Measurements from ENCODE around the gene HNF1B. TPM values are rescaled to one million over a fixed set of nuclear protein-coding genes. Genes with fewer than 3 reads are reported as not detected.

The HNF1B gene
- total RNA-seq, 2 experiments from 2014 or later: not detected

GRCh38 chr17:37698132-37698910 is 46.5 kb downstream of the HNF1B start:
- CTCF ChIA-PET (ENCODE audit: unreplicated experiment): no interaction called here
- TF ChIP-seq EZH2phosphoT487 (IDR thresholded peaks at IDR 0.05; ENCODE audit: borderline replicate concordance, low read depth, low read length) (no peak), CTCF (conservative IDR thresholded peaks at IDR 0.05; ENCODE audit: low read length) (no peak)
- Histone ChIP-seq H3K9me3 (ENCODE audit: low read length) (no peaks in the 10 kb centered on the region), H3K4me1 (ENCODE audit: insufficient read depth, low read length, poor library complexity, severe bottlenecking) (no peaks in the 10 kb centered on the region), H3K36me3 (ENCODE audit: insufficient read depth, low read length) (no peaks in the 10 kb centered on the region), H3K27ac (ENCODE audit: low read depth, low read length, poor library complexity, severe bottlenecking) (no peak overlapping the region), H3K4me3 (ENCODE audit: low read depth, low read length, poor library complexity, severe bottlenecking) (no peak overlapping the region), H3K79me2 (ENCODE audit: insufficient read depth, low read depth, low read length) (no peaks in the 10 kb centered on the region), H3K4me2 (ENCODE audit: low read length) (no peak overlapping the region), H2AFZ (ENCODE audit: low read length) (no peak overlapping the region), H4K20me1 (ENCODE audit: insufficient read depth, low read length) (no peaks in the 10 kb centered on the region), H3K9me2 (ENCODE audit: insufficient read depth, low read length) (no peaks in the 10 kb centered on the region)
- intact Hi-C loops (cut with micrococcal nuclease; ENCODE audit: unreplicated experiment): no loop called here
- POLR2A ChIA-PET: no interaction called here
- BruUV-seq (replicated peaks): no TSS peak
- no peak for DNase-seq (ENCODE audit: low spot score)

- H3K4me2 ChIP-seq (ENCODE audit: low read length): no peak overlapping the region
- H2AFZ ChIP-seq (ENCODE audit: low read length): no peak overlapping the region
- no peak for DNase-seq (ENCODE audit: low spot score)
- POLR2A ChIA-PET: no interaction called here
- H4K20me1 ChIP-seq (ENCODE audit: insufficient read depth, low read length): no peaks in the 10 kb centered on the region
- CTCF ChIA-PET (ENCODE audit: unreplicated experiment): no interaction called here
- H3K4me3 ChIP-seq (ENCODE audit: low read depth, low read length, poor library complexity, severe bottlenecking): no peak overlapping the region
- H3K27ac ChIP-seq (ENCODE audit: low read depth, low read length, poor library complexity, severe bottlenecking): no peak overlapping the region
- H3K4me1 ChIP-seq (ENCODE audit: insufficient read depth, low read length, poor library complexity, severe bottlenecking): no peaks in the 10 kb centered on the region
- H3K36me3 ChIP-seq (ENCODE audit: insufficient read depth, low read length): no peaks in the 10 kb centered on the region
- H3K9me3 ChIP-seq (ENCODE audit: low read length): no peaks in the 10 kb centered on the region
- no peaks in the 10 kb centered on the region for H3K9me2 ChIP-seq (ENCODE audit: insufficient read depth, low read length)
- no TSS peak for BruUV-seq (replicated peaks)
- intact Hi-C loops (cut with micrococcal nuclease; ENCODE audit: unreplicated experiment): no loop called here
- TF ChIP-seq CTCF (conservative IDR thresholded peaks at IDR 0.05; ENCODE audit: low read length): no peak
- no peak for TF ChIP-seq EZH2phosphoT487 (IDR thresholded peaks at IDR 0.05; ENCODE audit: borderline replicate concordance, low read depth, low read length)
- no peaks in the 10 kb centered on the region for H3K79me2 ChIP-seq (ENCODE audit: insufficient read depth, low read depth, low read length)
Measured at GRCh38 chr17:37697381-37697780, 47.5 kb downstream of the HNF1B start.

- H3K4me3 ChIP-seq (ENCODE audit: low read depth, low read length, poor library complexity, severe bottlenecking): no peak overlapping the region
- POLR2A ChIA-PET: interaction anchor here (0.6 kb wide), 2 partner anchors 80 to 661 kb away, joined by 3 to 5 read pairs; no protein-coding TSS in a partner anchor
- no peaks in the 10 kb centered on the region for H3K9me2 ChIP-seq (ENCODE audit: insufficient read depth, low read length)
- H3K27ac ChIP-seq (ENCODE audit: low read depth, low read length, poor library complexity, severe bottlenecking): no peak overlapping the region
- H3K79me2 ChIP-seq (ENCODE audit: insufficient read depth, low read depth, low read length): no peaks in the 10 kb centered on the region
- no peaks in the 10 kb centered on the region for H3K4me1 ChIP-seq (ENCODE audit: insufficient read depth, low read length, poor library complexity, severe bottlenecking)
- H3K4me2 ChIP-seq (ENCODE audit: low read length): no peak overlapping the region
- BruUV-seq (replicated peaks): no TSS peak
- no peaks in the 10 kb centered on the region for H4K20me1 ChIP-seq (ENCODE audit: insufficient read depth, low read length)
- H2AFZ ChIP-seq (ENCODE audit: low read length): no peak overlapping the region
- intact Hi-C loops (cut with micrococcal nuclease; ENCODE audit: unreplicated experiment): no loop called here
- TF ChIP-seq EZH2phosphoT487 (IDR thresholded peaks at IDR 0.05; ENCODE audit: borderline replicate concordance, low read depth, low read length) (no peak), CTCF (conservative IDR thresholded peaks at IDR 0.05; ENCODE audit: low read length) (no peak)
- no peaks in the 10 kb centered on the region for H3K9me3 ChIP-seq (ENCODE audit: low read length)
- no peaks in the 10 kb centered on the region for H3K36me3 ChIP-seq (ENCODE audit: insufficient read depth, low read length)
- no peak for DNase-seq (ENCODE audit: low spot score)
- CTCF ChIA-PET (ENCODE audit: unreplicated experiment): no interaction called here
Measured at GRCh38 chr17:37696366-37696765, 48.5 kb downstream of the HNF1B start.
